GM12891 (cell line): Measurements from ENCODE around the gene PDZD2.

Source experiments
- DNase-seq: peaks from one replicate; pipeline ENCODE4 v3.0.0; 2011; ENCODE audit warnings: low spot score; ENCODE audit not compliant: insufficient read length
- FAIRE-seq: peaks from 2 replicates; lab custom pipeline; 2011; peaks lifted over from hg19 to GRCh38; lab: Jason Lieb, UNC
- PAX5 ChIP-seq: IDR thresholded peaks from 2 replicates; pipeline ENCODE4 v1.6.1; 2011; ENCODE audit warnings: low read length, moderate library complexity, mild to moderate bottlenecking; ENCODE audit not compliant: insufficient read depth, severe bottlenecking
- POLR2A ChIP-seq: IDR thresholded peaks from 2 replicates; pipeline ENCODE4 v1.6.1; 2011; ENCODE audit warnings: low read depth, low read length, control low read depth
- POLR2AphosphoS5 ChIP-seq: IDR thresholded peaks from 2 replicates; pipeline ENCODE4 v1.6.1; 2011; ENCODE audit warnings: low read depth, low read length, control low read depth
- POU2F2 ChIP-seq: IDR thresholded peaks from 2 replicates; pipeline ENCODE4 v1.6.1; 2011; ENCODE audit warnings: low read depth, mild to moderate bottlenecking, control low read depth, low read length, moderate library complexity
- SPI1 ChIP-seq: IDR thresholded peaks from 2 replicates; pipeline ENCODE4 v1.6.1; 2011; ENCODE audit warnings: low read depth, low read length, control low read depth
- TAF1 ChIP-seq: IDR thresholded peaks from 2 replicates; pipeline ENCODE4 v1.6.1; 2011; ENCODE audit warnings: low read depth, low read length, control low read depth

The PDZD2 gene

DNA sequence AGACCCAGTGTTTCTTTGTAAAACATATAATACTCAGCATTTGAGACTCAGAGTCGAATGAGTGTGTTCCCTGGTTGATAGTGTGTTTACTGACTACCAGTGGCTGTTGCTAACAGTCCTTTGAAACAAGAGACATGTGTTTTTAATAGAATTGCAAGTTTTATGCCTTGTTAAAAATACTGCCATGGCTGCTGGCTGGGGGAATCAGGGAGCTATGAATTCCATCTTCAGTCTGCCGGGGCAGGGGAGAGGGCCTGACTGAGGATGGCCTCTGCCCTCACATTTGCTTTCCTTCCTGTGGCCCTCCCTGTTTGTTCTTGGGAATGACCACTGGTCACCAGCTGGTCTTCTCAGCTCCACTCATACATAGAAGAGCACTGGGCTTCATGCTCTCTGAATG, 63.8 kb downstream of the PDZD2 start:
- FAIRE-seq = no peak
- no peak for DNase-seq
- TF ChIP-seq SPI1 = no peak
- TF ChIP-seq TAF1 = no peak
- no peak for TF ChIP-seq POLR2A
- no peak for TF ChIP-seq PAX5
- TF ChIP-seq POLR2AphosphoS5 = no peak
- TF ChIP-seq POU2F2 = no peak

DNA sequence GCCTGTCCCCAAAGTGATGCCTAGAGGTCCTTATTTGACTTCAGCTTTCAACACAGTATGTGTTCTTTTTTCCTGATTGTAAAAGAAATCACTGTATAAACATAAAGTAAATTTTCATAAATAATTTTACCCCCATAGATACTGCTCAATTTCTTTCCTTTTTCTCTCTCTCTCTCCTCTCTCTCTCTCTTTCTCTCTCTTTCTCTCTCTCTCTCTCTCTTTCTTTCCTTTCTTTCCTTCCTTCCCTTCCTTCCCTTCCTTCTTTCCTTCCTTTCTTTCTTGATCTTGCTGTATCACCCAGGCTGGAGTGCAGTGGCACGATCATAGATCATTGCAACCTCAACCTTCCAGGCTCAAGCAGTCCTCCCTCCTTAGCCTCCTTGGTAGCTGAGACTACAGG, 64.8 kb downstream of the PDZD2 start:
- TF ChIP-seq SPI1 (no peak), POLR2A (no peak), POU2F2 (no peak), PAX5 (no peak), POLR2AphosphoS5 (no peak), TAF1 (no peak)
- FAIRE-seq (no peak), DNase-seq (no peak)

DNA sequence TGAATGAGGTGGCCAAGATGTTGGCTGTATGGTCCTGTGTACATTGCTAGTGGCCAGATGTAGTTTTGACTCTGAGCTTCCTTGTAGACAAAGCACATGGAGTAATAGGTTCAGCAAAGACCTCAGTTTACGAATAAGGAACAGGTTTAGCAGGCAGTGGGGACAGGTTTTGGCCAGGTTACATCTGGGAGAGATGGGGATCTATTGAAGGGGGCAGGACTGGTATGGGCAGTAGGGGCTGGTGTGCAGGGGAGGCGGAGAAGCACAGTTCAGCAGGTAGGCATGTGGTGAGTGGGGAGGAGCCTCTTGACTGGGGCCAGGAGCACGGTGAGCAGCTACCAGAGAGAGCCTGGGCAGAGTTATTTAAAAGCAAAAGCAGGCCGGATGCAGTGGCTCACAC, 67.3 kb downstream of the PDZD2 start:
- DNase-seq (no peak), FAIRE-seq (no peak)
- no peak for TF ChIP-seq SPI1
- no peak for TF ChIP-seq TAF1
- no peak for TF ChIP-seq PAX5
- TF ChIP-seq POLR2AphosphoS5 = no peak
- no peak for TF ChIP-seq POU2F2
- TF ChIP-seq POLR2A = no peak

DNA sequence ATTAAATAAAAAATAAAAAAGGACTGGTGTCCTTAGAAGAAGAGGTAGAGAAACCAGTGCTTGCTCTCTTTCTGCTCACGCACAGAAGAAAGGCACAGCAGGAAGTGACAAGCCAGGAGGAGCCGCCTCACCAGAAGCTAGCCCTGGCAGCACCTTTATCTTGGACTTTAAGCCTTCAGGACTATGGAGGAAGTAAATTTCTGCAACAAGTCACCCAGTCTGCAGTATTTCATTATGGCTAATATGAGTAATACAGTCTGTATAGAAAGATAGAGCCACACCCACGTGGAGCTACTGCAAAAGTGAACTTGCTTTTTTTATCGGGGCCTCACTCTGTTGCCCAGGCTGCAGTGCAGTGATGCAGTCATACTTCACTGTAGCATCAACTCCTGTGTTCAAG, 68.4 kb downstream of the PDZD2 start:
- FAIRE-seq (no peak), DNase-seq (no peak)

DNA sequence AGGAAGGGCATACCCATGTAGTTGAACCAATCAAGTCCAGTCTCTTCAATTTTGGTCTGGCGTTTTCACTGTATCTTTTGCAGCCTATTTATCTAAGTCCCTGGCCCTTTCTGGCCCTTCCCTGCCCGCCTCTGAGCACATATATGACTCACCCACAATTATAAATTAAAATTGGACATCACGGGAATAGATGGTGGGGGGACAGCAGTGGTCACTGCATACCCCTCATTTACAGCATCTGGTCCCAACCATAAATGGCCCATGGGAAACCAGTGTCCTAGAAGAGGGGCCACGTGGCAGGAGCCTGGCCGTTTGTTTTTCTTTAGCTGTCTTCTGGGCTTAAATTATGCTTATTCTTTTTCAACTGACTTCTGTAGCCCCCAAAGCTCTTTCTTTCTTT, 69.2 kb downstream of the PDZD2 start:
- TF ChIP-seq PAX5 (no peak), POU2F2 (no peak), TAF1 (no peak), SPI1 (no peak), POLR2A (no peak), POLR2AphosphoS5 (no peak)
- DNase-seq (no peak), FAIRE-seq (no peak)

More for the DNA sequence above, 68.4 kb downstream of the PDZD2 start:
- TF ChIP-seq POU2F2 = no peak
- no peak for TF ChIP-seq POLR2AphosphoS5

DNA sequence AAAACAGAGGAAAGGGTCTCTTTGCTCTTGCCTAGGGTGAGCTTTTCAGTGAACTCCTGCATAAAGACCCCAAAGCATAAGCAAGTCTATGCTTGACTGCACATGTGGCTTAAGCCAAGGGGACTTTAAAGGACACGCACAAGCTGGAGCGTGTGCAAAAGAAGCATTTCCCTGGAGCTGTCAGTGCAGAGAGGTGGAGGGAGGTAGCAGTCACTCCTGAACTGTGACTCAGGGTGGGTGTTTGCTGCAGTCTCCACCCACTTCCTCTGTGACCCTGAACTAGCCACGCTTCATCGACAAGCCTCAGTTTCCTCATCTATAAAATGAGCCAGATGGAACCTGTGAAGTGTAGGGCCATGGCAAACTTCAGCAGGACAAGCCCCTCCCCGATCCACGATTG, 72.4 kb downstream of the PDZD2 start:
- DNase-seq (no peak), FAIRE-seq (no peak)
- TF ChIP-seq SPI1 (no peak), POLR2AphosphoS5 (no peak), TAF1 (no peak), PAX5 (no peak), POU2F2 (no peak), POLR2A (no peak)

DNA sequence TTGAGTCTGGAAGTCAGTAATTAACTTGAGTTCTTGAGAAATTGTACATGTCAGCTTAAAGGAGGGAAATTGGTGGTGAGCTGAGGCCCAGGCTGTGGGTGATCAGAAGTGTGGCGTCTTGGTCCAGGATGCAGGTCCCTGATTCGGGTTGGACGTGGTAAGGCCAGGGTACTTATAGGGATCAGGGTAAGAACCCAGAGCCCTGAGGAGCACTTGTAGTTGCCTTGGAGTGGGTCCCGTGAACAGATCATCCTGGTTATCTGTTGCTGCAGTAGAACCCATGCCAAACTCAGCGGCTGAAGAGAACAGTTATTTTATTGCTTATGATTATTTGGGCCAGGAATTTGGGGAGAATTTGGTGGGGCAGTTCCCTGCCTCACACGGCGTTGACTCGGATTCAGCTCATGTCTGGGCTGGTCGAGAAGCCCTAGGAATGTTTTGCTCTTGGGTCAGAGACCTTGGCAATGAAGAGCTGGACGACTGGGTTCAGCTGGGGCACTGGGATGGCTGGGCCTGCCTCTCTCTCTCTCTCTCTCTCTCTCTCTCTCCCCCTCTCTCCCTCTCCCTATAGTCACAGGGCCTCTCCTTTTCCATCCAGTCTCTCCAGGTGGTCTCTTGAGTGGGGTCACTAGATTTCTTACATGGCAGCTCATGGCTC, 73.1 kb downstream of the PDZD2 start:
- no peak for TF ChIP-seq POLR2AphosphoS5
- TF ChIP-seq TAF1 = no peak
- no peak for TF ChIP-seq POLR2A
- TF ChIP-seq PAX5 = no peak
- no peak for TF ChIP-seq SPI1
- no peak for TF ChIP-seq POU2F2
- no peak for FAIRE-seq
- DNase-seq = no peak

DNA sequence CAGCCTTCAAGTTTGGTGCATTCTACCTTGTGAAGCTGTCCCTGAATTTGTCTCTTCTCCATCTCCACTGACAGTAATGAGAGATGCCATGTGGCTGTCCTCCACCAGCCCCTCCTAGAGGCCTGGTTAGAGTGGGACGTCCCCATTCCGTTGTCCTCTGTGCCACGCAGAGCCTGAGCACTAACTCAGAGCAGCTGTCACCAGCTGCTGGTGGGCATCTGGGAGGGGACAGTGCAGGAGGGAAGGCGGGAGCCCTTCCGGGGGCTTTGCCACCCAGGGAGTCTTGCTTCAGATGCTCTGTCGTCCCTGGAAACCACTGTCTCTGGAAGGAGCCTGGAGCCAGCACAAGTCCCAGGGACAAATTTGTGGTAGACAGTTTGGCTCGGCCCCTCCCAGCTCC, 78.6 kb downstream of the PDZD2 start:
- no peak for FAIRE-seq
- DNase-seq = no peak
- TF ChIP-seq TAF1 (no peak), PAX5 (no peak)

DNA sequence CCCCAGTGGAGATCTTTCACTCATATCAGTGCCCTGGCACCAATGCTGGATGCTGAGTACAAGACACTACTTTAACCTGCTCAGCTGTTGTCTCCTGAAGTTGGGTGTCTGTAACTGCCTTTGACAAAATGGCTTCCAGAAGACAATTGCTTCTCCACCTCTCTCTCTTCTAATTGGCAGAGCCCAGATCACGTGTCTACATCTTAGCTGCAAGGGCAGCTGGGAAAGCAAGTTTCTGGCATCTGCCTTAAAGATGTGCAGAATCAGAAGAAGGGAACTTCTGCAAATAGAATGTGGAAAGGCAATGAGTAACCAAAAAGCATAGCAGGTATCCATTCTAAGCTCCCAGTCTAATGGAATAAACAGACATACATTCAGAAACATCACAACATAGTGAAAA, 81.1 kb downstream of the PDZD2 start:
- FAIRE-seq = no peak
- DNase-seq = no peak
- TF ChIP-seq POLR2AphosphoS5 (no peak), POU2F2 (no peak), SPI1 (no peak), POLR2A (no peak), TAF1 (no peak)

DNA sequence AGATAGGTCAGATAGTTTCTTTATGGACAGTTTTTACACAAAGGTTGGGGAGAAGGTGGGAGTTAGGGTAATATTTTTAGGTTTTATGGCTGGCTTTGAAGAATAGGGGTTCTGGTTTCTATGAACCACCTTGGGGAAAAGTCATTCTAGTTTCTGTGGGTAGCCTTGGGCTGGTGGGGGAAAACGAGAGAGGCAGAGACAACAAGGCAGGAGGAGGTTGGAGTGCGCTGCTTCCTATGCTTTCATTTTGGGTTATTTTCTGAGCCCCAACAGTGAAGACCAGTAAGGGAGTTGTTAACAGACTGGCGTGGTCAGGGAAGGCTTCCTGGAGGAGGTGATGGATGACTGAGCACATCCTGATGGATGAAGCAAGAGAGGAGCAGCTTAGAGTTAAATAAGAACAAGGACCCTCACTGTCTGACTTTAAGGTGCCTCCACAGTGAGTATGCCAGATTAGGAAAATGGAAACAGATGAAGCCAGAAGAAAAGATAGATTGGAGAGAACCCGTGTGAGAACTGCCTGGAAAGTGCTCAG, 81.9 kb downstream of the PDZD2 start:
- FAIRE-seq = no peak
- DNase-seq = no peak
- TF ChIP-seq SPI1 = no peak
- no peak for TF ChIP-seq TAF1
- no peak for TF ChIP-seq POLR2A
- no peak for TF ChIP-seq POLR2AphosphoS5
- no peak for TF ChIP-seq POU2F2
- no peak for TF ChIP-seq PAX5

DNA sequence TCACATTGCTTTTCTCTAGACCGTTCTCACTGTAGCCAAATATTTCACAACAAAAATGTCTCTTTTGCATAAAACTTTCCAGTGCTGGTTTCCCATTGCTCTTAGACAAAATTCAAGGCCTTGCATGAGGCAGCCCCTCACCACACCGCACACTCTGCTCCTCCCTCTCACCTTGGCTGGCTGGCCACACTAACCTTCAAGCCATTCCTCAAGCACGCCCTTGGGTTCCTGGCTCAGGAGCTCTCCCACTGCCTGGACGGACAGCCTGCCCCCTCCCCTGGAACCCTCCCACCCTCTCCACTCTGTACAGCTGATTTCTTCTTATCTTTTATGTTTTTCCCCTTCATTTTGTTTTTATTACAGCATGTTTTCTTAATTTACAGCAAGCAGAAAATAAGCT, 83.2 kb downstream of the PDZD2 start:
- DNase-seq (no peak), FAIRE-seq (no peak)
- TF ChIP-seq POLR2AphosphoS5 (no peak), PAX5 (no peak), POLR2A (no peak), TAF1 (no peak), POU2F2 (no peak)
